Right ventricle myocardium superior (tissue), 1 donor: Measurements from ENCODE around the gene PRPF18. TPM values are rescaled to one million over a fixed set of nuclear protein-coding genes. Genes with fewer than 3 reads are reported as not detected.

Experiments used
- ATAC-seq: fragments of 200-7000 bp; cut with Tn5 transposase; one replicate; pipeline ENCODE4 v1.9.1; 2020; ENCODE audit warnings: mild to moderate bottlenecking; ENCODE audit not compliant: poor library complexity
- DNase-seq: peaks from one replicate; pipeline ENCODE4 v3.0.0-alpha.2; 2020
- intact Hi-C: fragments of 100-400 bp; cut with DNase I; formaldehyde crosslinking; loops from one replicate; pipeline ENCODE4 v1.11.2; 2022
- total RNA-seq: library from RNA; stranded (reverse); fragmentation: NEBNext Ultra II Directional; extraction: Animal tissue kit (Norgen Biotek cat#: 25700); gene quantifications from one replicate; pipeline ENCODE4 v1.2.1, GENCODE V29; 2021
- donor health status: DM: no; HTN: yes; CAD: no; lungs with severe emphysema.

Gene PRPF18
- total RNA-seq, 1 donor from 2014 or later: 14.9 TPM

GRCh38 chr10:13632884-13633440 is 46.2 kb downstream of the PRPF18 start:
- intact Hi-C loops: no loop called here
- ATAC-seq (peak; percentile 84), DNase-seq (peak; percentile 62)

GRCh38 chr10:13633689-13634088 is 46.9 kb downstream of the PRPF18 start:
- DNase-seq (peak; percentile 88), ATAC-seq (peak; percentile 93)
- intact Hi-C loops: no loop called here

GRCh38 chr10:13634207-13634606 is 47.4 kb downstream of the PRPF18 start:
- intact Hi-C loops: no loop called here
- DNase-seq (no peak), ATAC-seq (peak; percentile 55)

GRCh38 chr10:13636776-13637175 is 50.0 kb downstream of the PRPF18 start:
- intact Hi-C loops: no loop called here
- DNase-seq (no peak), ATAC-seq (no peak)

- intact Hi-C loops: no loop called here
- DNase-seq (no peak), ATAC-seq (no peak)
Observed at GRCh38 chr10:13637303-13637856, 50.6 kb downstream of the PRPF18 start.

DNA sequence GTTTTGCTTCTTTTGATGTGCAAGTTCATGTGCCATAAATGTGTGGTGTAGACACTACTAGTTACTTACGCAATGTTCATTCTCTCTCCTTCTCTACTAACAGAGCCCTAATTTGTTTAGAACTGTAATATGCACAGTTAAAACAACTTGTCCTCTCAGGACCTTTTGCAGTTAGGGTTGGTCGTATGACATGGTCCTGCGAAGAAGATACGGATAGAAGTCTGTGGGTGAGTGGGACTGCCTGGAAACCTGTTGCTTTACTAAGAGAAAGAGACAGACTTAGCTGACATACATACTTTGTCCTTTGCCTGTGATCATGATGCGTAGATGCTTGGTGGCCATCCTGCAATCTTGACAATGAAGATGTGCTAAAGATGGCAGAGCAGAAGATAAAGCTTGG is 51.1 kb downstream of the PRPF18 start:
- no peak for DNase-seq
- intact Hi-C loops: no loop called here
- no peak for ATAC-seq

- intact Hi-C loops: no loop called here
- no peak for DNase-seq
- ATAC-seq: no peak
Observed at GRCh38 chr10:13642293-13642692, 55.5 kb downstream of the PRPF18 start.

DNA sequence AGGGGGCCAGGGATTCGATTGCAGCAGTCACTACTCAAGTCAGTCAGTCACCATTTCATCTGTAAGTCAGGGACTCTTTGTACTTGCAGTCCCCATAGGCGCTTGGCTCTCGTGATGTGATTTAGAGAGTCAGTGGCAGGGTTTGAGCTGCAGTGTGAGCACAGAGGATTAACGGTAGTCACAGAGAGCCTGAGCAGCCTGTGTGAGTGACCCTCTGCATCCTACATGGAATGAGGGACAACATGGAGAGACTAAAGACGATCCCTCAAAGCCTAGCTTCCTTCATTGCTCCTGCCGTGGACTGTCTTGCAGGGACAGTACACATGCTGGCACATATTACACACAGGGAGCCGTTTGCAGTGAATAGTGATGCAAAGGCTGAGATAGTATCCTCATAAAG is 56.3 kb downstream of the PRPF18 start:
- ATAC-seq: no peak
- intact Hi-C loops: no loop called here
- DNase-seq: no peak

GRCh38 chr10:13644866-13645265 is 58.1 kb downstream of the PRPF18 start:
- intact Hi-C loops: no loop called here
- no peak for ATAC-seq

DNA sequence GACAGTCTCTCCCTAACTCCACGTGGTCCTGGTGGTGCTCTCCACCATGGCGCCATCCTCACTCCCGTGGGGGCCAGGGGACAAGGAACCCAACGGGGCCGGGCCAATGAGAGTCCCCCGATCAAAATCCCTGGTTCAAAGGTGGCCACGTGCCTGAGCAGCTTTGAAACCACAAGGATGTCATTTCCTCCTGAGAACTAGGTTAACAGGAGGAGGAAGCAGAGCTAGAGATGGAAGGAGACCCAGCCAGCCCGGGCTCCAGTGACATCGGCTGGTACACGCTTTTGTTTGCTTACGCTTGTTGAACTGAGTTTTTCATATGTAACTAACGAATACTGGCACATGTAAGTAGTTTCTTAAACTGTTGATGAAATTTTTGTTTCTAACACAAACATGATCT is 61.7 kb downstream of the PRPF18 start:
- intact Hi-C loops: no loop called here

More at GRCh38 chr10:13644866-13645265, 58.1 kb downstream of the PRPF18 start:
- DNase-seq: no peak

DNA sequence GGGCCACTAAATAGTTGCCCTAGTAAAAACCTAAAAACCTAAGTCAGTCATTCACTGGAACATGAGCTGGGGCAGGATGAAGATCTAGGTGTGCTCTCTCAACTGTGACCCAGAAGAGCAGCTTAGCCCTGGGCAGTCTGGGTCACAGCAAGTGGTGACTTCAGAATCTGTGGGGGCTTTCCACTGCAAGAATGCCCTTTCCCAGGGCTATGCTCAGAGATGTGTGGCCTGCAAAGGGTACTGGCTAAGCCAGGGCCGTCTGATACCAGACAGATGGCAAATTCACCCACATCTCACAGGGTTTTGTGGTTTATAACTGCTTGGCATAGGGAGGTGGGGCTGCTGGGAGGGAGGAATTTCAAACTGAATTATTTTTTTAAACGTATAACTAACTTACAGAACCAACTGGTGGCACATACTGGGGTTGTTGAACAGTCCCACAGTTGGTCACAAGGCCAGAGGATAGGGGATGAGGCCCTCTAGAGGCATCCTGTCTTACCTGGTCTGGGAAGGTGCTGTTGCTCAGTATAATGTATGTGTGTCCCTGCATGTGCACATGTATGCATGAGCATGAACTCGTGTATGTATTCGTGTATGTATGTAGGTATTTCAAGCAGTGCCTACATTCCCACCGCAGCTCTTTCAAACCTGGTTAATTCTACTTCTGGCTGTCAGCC is 63.2 kb downstream of the PRPF18 start:
- ATAC-seq: no peak
- DNase-seq: no peak
- intact Hi-C loops: no loop called here

More for the DNA sequence above, 61.7 kb downstream of the PRPF18 start:
- ATAC-seq (peak; percentile 18), DNase-seq (no peak)

- intact Hi-C loops: no loop called here
- no peak for ATAC-seq
Observed at GRCh38 chr10:13650961-13651360, 64.2 kb downstream of the PRPF18 start.

DNA sequence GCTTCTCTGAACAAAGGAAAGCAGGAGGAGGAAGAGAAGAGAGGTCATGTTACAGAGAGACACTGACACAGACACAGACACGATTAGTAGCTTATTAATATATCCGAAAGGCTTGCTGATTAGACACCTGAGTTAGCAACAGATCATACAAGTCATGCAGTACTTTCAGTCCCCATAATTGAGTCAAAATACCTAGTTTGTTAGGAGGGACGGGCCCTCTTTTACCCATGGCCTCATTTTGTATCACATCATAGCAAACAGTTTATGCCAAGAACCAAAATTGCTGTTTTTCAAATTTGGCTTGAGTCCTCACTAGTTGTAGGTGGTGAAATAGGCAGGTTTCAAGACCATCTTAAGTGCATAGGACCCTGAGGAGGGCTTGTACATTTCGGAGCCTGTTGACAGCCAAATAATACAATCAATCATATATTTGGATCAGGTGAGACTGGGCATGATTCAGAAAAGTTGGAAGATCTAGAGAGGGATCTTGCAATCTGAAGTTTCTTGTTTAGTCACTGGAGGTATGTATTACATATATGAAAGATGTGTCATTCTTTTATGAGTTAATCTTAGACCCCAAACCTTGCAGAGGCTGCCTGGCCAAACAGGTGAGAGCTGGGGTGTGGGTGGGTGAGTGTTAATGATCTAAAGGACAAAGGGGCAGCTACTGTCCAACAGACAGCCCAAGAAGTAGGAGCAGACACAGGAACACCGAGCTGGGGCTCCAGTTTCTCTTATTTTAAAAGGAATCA is 65.4 kb downstream of the PRPF18 start:
- no peak for ATAC-seq
- DNase-seq: no peak
- intact Hi-C loops: no loop called here

More at GRCh38 chr10:13650961-13651360, 64.2 kb downstream of the PRPF18 start:
- DNase-seq: no peak

DNA sequence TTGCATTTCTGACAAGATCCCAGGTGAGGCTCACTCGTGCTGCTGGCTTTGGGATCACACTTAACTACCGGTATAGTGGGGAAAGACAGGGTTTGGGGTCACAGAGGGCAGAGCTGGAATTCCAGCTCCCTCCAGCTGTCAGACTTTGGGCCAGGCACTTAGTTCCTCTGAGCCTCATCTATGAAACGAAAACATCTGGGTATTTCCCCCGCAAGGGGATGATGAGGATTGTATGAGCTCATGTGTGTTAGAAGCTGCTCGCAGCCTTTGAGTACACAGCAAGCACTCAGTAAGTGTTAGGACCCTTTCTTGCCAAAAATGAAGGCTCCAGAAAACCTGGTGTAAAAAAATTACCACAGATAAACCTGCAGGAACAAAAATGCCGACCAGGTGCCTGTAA is 66.1 kb downstream of the PRPF18 start:
- ATAC-seq (no peak), DNase-seq (no peak)
- intact Hi-C loops: no loop called here

GRCh38 chr10:13654118-13654830 is 67.5 kb downstream of the PRPF18 start:
- intact Hi-C loops: no loop called here
- no peak for DNase-seq
- ATAC-seq: no peak

DNA sequence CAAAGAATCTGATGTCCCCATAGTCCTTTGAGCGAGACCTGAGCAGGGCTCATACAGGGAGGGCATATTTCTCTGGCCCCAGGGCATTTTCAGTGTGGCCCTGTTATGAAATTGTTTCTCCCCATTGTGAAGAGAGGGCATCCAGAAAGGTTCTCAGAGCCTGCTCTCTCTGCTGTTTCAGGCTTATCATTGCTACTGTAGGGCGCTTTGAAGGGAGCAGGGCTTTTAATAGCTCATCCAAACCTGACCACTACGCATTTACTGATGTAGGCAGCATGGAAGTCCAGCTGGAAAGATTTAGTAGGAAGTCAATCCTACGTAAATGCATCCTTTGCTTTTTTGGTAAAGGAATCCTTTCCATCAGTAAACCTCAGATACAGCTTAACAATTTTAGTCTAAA is 68.1 kb downstream of the PRPF18 start:
- DNase-seq: no peak
- intact Hi-C loops: no loop called here
- ATAC-seq: peak; percentile 31

DNA sequence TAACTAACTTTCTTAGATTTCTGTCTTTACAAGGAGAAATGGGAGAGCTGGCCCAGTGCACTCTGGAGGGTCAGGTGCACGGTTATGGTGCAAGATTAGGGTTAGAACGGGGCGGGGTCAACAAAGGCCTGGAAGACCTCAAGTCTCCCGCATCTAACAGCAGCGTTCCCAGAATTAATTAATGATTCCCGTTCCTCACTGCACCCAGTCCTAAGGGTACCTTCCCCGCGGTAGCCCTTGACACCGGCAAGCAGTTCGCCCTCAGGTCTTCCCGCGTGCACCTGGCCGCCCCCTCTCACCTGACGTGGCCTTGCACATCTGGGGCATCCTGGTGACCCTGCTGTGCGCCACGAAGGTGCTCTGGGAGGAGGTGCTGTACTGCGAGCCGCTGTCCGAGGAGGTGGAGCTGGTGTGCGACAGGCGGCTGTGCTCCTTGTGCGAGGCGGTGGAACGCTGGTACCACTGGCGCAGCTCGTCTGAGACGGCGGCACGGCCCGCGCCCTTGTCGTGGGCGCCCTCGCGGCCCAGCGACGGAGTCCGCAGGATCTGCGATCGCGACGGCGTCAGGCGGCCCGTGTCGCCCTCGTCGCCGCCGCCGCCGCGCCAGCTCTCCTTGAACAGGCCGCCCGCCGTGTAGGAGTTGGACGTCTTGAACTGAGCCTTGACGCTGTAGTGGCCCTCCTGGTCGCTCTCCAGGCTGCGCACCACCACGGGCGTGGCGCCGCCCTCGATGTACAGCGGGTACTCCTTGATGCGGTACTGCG is 69.8 kb downstream of the PRPF18 start:
- no peak for ATAC-seq
- intact Hi-C loops: no loop called here
- no peak for DNase-seq

DNA sequence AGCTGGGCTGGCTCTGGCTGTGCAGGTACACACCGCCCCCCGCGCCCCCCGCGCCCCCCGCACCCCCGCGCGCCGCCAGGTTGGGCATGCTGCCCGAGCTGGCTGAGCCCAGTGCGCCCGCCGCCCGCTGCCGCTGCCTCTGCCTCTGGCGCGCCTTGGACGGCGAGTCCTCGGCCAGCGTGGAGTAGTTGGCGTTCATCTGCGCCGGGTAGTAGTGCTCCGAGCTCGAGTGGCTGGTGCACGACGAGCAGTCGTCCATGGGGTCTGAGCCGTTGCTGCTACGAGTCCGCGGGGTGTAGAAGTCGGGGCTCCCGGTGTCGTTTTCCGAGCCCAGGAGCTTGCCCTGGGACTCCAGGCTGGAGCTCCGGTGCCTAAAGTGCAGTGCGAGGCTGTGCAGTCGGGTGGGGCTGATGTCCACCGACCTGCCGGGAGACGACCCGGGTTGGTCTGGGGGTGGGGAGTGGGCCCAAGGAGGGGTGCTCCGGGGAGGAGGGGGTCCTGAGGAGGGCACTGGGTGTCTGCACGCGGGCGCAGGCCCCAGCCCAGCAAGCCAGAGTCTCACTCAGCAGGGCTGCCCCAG is 70.4 kb downstream of the PRPF18 start:
- intact Hi-C loops: no loop called here
- DNase-seq (no peak), ATAC-seq (no peak)
